Keratinocyte (primary cell): ENCODE results near the gene SPATA12. TPM values are rescaled to one million over a fixed set of nuclear protein-coding genes. Genes with fewer than 3 reads are reported as not detected.

Source experiments
- DNase-seq: peaks from one replicate; pipeline ENCODE4 v3.0.0-alpha.2; 2011; ENCODE audit warnings: low read depth, missing footprints, low spot score
- FAIRE-seq: peaks from 2 replicates; lab custom pipeline; 2011; peaks lifted over from hg19 to GRCh38; lab: Jason Lieb, UNC
- H2AFZ ChIP-seq: 2 replicates; pipeline ENCODE4 v1.6.0; 2012; ENCODE audit warnings: low read length, control low read depth, inconsistent platforms; ENCODE audit not compliant: control insufficient read depth
- H3K27ac ChIP-seq: 2 replicates; pipeline ENCODE4 v1.5.1; 2011; ENCODE audit warnings: low read length; ENCODE audit not compliant: control insufficient read depth, insufficient read depth
- H3K27me3 ChIP-seq: 3 replicates; pipeline ENCODE4 v1.6.0; 2011; ENCODE audit warnings: low read length; ENCODE audit not compliant: control insufficient read depth, insufficient read depth; ENCODE audit errors: extremely low read depth
- H3K36me3 ChIP-seq, 2 experiments: 2 replicates in 1 of 2; 3 replicates in 1 of 2; pipeline ENCODE4 v1.5.1; 2011; ENCODE audit warnings: low read length in 2 of 2, mild to moderate bottlenecking in 1 of 2; ENCODE audit not compliant: control insufficient read depth in 2 of 2, insufficient read depth in 2 of 2; ENCODE audit errors: extremely low read depth in 1 of 2
- H3K4me1 ChIP-seq: 3 replicates; pipeline ENCODE4 v1.5.1; 2011; ENCODE audit warnings: low read length; ENCODE audit not compliant: control insufficient read depth, insufficient read depth; ENCODE audit errors: extremely low read depth
- H3K4me2 ChIP-seq: 3 replicates; pipeline ENCODE4 v1.6.0; 2011; ENCODE audit warnings: low read depth, low read length; ENCODE audit not compliant: control insufficient read depth, insufficient read depth; ENCODE audit errors: extremely low read depth
- H3K4me3 ChIP-seq, 3 experiments: fragments of 200-600 bp in 1 of 3; sonication (generic) in 1 of 3; 2 replicates in 2 of 3; 3 replicates in 1 of 3; pipeline ENCODE4 v1.5.1; 2011 to 2016; ENCODE audit warnings: low read length in 3 of 3, mild to moderate bottlenecking in 3 of 3, control low read depth in 2 of 3, inconsistent platforms in 1 of 3, low read depth in 1 of 3, mixed read lengths in 1 of 3, mixed run types in 1 of 3, moderate library complexity in 1 of 3; ENCODE audit not compliant: control insufficient read depth in 2 of 3, insufficient read depth in 2 of 3; ENCODE audit errors: extremely low read depth in 1 of 3
- H3K79me2 ChIP-seq: 2 replicates; pipeline ENCODE4 v1.6.0; 2012; ENCODE audit warnings: low read length; ENCODE audit not compliant: control insufficient read depth, insufficient read depth
- H3K9ac ChIP-seq: 3 replicates; pipeline ENCODE4 v1.6.0; 2011; ENCODE audit warnings: low read length; ENCODE audit not compliant: control insufficient read depth, insufficient read depth; ENCODE audit errors: extremely low read depth
- H3K9me1 ChIP-seq: 3 replicates; pipeline ENCODE4 v1.6.0; 2011; ENCODE audit warnings: low read length; ENCODE audit not compliant: control insufficient read depth, insufficient read depth; ENCODE audit errors: extremely low read depth
- H3K9me3 ChIP-seq: 2 replicates; pipeline ENCODE4 v1.5.1; 2012; ENCODE audit warnings: low read depth, low read length; ENCODE audit not compliant: control insufficient read depth
- H4K20me1 ChIP-seq: 3 replicates; pipeline ENCODE4 v1.6.0; 2011; ENCODE audit warnings: low read length; ENCODE audit not compliant: control insufficient read depth, insufficient read depth; ENCODE audit errors: extremely low read depth
- CTCF ChIP-seq, 3 experiments: IDR thresholded peaks in 1 of 3; conservative IDR thresholded peaks in 1 of 3; optimal IDR thresholded peaks in 1 of 3; 2 replicates in 2 of 3; 3 replicates in 1 of 3; pipeline versions ENCODE3 to v1.5.1; 2011; ENCODE audit warnings: low read length in 3 of 3, mild to moderate bottlenecking in 3 of 3, moderate library complexity in 2 of 3, control low read depth in 1 of 3, inconsistent platforms in 1 of 3; ENCODE audit not compliant: insufficient read depth in 2 of 3; ENCODE audit errors: extremely low read depth in 1 of 3
- EZH2 ChIP-seq: IDR thresholded peaks from one replicate; pipeline ENCODE4 v1.6.1; 2012; ENCODE audit warnings: inconsistent platforms, mild to moderate bottlenecking, low read length, moderate library complexity
- dilution Hi-C: fragments of 300-500 bp; cut with MboI; formaldehyde crosslinking; loops from one replicate; pipeline ENCODE4 v1.7.0; 2020; ENCODE audit warnings: low sequenced_read_pairs; ENCODE audit not compliant: extremely low pct_ligation_motif_present
- polyA plus RNA-seq, 5 experiments: library from polyadenylated mRNA; depleted of rRNA in 3 of 5; stranded (reverse) in 3 of 5; stranded (forward) in 1 of 5; unstranded in 1 of 5; fragments of >200 nt; gene quantifications; 1 replicate in 1 of 5; 2 replicates in 3 of 5; 3 replicates in 1 of 5; pipeline versions ENCODE4 v1.2.1 to v1.2.3, GENCODE V29; 2011 to 2012; ENCODE audit warnings: missing spikeins in 2 of 5, low read depth in 1 of 5, low replicate concordance in 1 of 5

SPATA12 gene
- polyA plus RNA-seq, 1 donor (not counting 4 experiments of a cell fraction or from before 2014, with no cell fraction given): 0.08 TPM

- H3K4me1 ChIP-seq: no peaks in the 10 kb centered on the region
- no peaks in the 10 kb centered on the region for H3K9me3 ChIP-seq
- no peaks in the 10 kb centered on the region for H3K36me3 ChIP-seq
- dilution Hi-C loops: no loop called here
- H3K4me2 ChIP-seq: no peak overlapping the region
- TF ChIP-seq EZH2 (no peak), CTCF (optimal IDR thresholded peaks at IDR 0.05 in 1 of 3, IDR thresholded peaks at IDR 0.05 in 1 of 3, conservative IDR thresholded peaks at IDR 0.05 in 1 of 3; ENCODE audit: extremely low read depth in 1 of 3, insufficient read depth in 2 of 3, low read length in 3 of 3) (no peak)
- FAIRE-seq (no peak), DNase-seq (no peak)
- no peaks in the 10 kb centered on the region for H3K27me3 ChIP-seq
- no peak overlapping the region for H2AFZ ChIP-seq
- no peaks in the 10 kb centered on the region for H3K79me2 ChIP-seq
- no peak overlapping the region for H3K4me3 ChIP-seq
- H3K9me1 ChIP-seq: no peaks in the 10 kb centered on the region
- H3K9ac ChIP-seq: no peak overlapping the region
- no peaks in the 10 kb centered on the region for H4K20me1 ChIP-seq
- no peak overlapping the region for H3K27ac ChIP-seq
Measured at GRCh38 chr3:57030721-57031120, 29.7 kb upstream of the SPATA12 start.

- Histone ChIP-seq H3K36me3 (no peaks in the 10 kb centered on the region), H3K9ac (no peak overlapping the region), H3K4me2 (no peak overlapping the region), H3K9me3 (no peaks in the 10 kb centered on the region), H4K20me1 (no peaks in the 10 kb centered on the region), H3K27ac (no peak overlapping the region), H3K9me1 (no peaks in the 10 kb centered on the region), H3K4me3 (no peak overlapping the region), H3K27me3 (no peaks in the 10 kb centered on the region), H3K4me1 (no peaks in the 10 kb centered on the region), H3K79me2 (no peaks in the 10 kb centered on the region), H2AFZ (no peak overlapping the region)
- no peak for TF ChIP-seq EZH2
- no peak for TF ChIP-seq CTCF (optimal IDR thresholded peaks at IDR 0.05 in 1 of 3, IDR thresholded peaks at IDR 0.05 in 1 of 3, conservative IDR thresholded peaks at IDR 0.05 in 1 of 3; ENCODE audit: extremely low read depth in 1 of 3, insufficient read depth in 2 of 3, low read length in 3 of 3)
- dilution Hi-C loops: no loop called here
- FAIRE-seq (no peak), DNase-seq (no peak)
Measured at GRCh38 chr3:57031631-57032541, 28.6 kb upstream of the SPATA12 start.
